Spleen (tissue), 7 donors: ENCODE measurements around the gene ARFGAP1.

Source experiments
- CTCF ChIP-seq, 11 experiments: fragments of 200-600 bp in 7 of 11; fragments of 450-650 bp in 4 of 11; sonication (generic) in 4 of 11; IDR thresholded peaks in 8 of 11; conservative IDR thresholded peaks in 3 of 11; 1 replicate in 7 of 11; 2 replicates in 4 of 11; pipeline versions ENCODE4 v1.4.0 to v1.8.0; 2016 to 2021; ENCODE audit warnings: antibody characterized with exemption in 11 of 11, inconsistent platforms in 4 of 11, mild to moderate bottlenecking in 1 of 11
- POLR2A ChIP-seq, 3 donors: fragments of 450-650 bp; IDR thresholded peaks; one replicate each; pipeline ENCODE4 v1.5.1; 2017; ENCODE audit warnings: antibody characterized with exemption in 3 of 3, mild to moderate bottlenecking in 1 of 3
- POLR2AphosphoS5 ChIP-seq, 3 donors: sonication (generic); formaldehyde crosslinking; IDR thresholded peaks; one replicate each; pipeline ENCODE4 v1.5.1; 2017; ENCODE audit warnings: antibody characterized with exemption in 3 of 3
- donor health status: DM: no; HTN: no; CAD: no; lungs with moderate emphysema.
- donor health status: DM: no; HTN: no; CAD: no.
- donor health status: DM: no; HTN: no; CAD: no.

GRCh38 chr20:63294536-63294900 is 21.9 kb downstream of the ARFGAP1 start:
- TF ChIP-seq CTCF (IDR thresholded peaks at IDR 0.05 in 8 of 11, conservative IDR thresholded peaks at IDR 0.05 in 3 of 11) (no peak), POLR2A (IDR thresholded peaks at IDR 0.05) (no peak), POLR2AphosphoS5 (IDR thresholded peaks at IDR 0.05) (no peak)
